PFSK-1 (cell line): Measurements from ENCODE around the gene SLC16A9.
A peak's percentile ranks its signal among the peaks of the same experiment; 100 is the strongest.

Source experiments
- FOXP2 ChIP-seq: optimal IDR thresholded peaks from 2 replicates; pipeline ENCODE3; 2011; ENCODE audit warnings: borderline replicate concordance, control low read depth, inconsistent platforms; ENCODE audit not compliant: insufficient read depth; ENCODE audit errors: extremely low read length, extremely low read depth
- POLR2AphosphoS5 ChIP-seq: IDR thresholded peaks from 2 replicates; pipeline ENCODE4 v1.6.1; 2012; ENCODE audit warnings: low read depth, mild to moderate bottlenecking, control low read depth, low read length, moderate library complexity
- REST ChIP-seq, 2 experiments: IDR thresholded peaks; 2 replicates each; pipeline versions ENCODE4 v1.6.1 to v1.8.0; 2011 to 2012; ENCODE audit warnings: low read depth in 2 of 2, low read length in 2 of 2, control low read depth in 1 of 2, inconsistent platforms in 1 of 2, mild to moderate bottlenecking in 1 of 2, moderate library complexity in 1 of 2; ENCODE audit not compliant: insufficient read depth in 1 of 2
- SIN3A ChIP-seq: IDR thresholded peaks from 2 replicates; pipeline ENCODE4 v1.6.1; 2012; ENCODE audit warnings: mild to moderate bottlenecking, low read length, moderate library complexity, borderline replicate concordance; ENCODE audit not compliant: insufficient read depth
- TAF1 ChIP-seq: IDR thresholded peaks from 2 replicates; pipeline ENCODE4 v1.6.1; 2012; ENCODE audit warnings: low read length, control low read depth, borderline replicate concordance; ENCODE audit not compliant: insufficient read depth

SLC16A9 gene

DNA sequence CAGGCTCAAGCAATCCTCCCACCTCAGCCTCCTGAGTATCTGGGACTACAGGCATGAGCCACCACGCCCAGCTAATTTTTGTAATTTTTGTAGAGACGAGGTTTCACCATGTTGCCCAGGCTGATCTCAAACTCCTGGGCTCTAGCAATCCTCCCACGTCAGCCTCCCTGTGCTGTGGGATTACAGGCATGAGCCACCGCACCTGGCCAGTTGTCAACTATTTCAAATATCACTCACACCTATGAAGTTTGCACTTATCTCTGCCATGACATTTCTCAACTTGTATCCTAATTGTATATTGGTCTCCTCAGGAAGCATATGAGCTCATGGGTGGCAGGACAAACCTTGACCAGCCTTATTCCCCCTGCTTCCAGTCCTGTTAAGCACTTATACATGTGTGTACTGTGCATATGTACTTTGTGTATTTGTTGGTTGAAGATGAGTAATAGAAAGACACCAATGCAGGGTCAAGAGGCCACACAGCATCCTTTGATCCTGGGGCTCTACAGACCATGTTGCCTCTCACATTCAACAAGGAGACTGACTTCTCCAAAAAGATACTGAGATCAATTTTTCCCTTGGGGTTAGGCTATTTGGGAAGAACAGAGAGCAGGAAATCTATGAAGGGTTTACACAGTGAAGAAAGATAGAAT, 82.2 kb downstream of the SLC16A9 start:
- TF ChIP-seq TAF1, result no peak
- TF ChIP-seq POLR2AphosphoS5, result no peak
- no peak for TF ChIP-seq SIN3A
- TF ChIP-seq REST (IDR thresholded peaks at IDR 0.05; ENCODE audit: insufficient read depth in 1 of 2, low read depth in 2 of 2, low read length in 2 of 2), result no peak
- no peak for TF ChIP-seq FOXP2

GRCh38 chr10:59626523-59626869, 83.2 kb downstream of the SLC16A9 start:
- no peak for TF ChIP-seq SIN3A
- no peak for TF ChIP-seq FOXP2
- TF ChIP-seq POLR2AphosphoS5, result no peak
- TF ChIP-seq REST (IDR thresholded peaks at IDR 0.05; ENCODE audit: insufficient read depth in 1 of 2, low read depth in 2 of 2, low read length in 2 of 2), result no peak
- no peak for TF ChIP-seq TAF1

GRCh38 chr10:59625721-59626522, 83.7 kb downstream of the SLC16A9 start:
- no peak for TF ChIP-seq POLR2AphosphoS5
- no peak for TF ChIP-seq REST (IDR thresholded peaks at IDR 0.05; ENCODE audit: insufficient read depth in 1 of 2, low read depth in 2 of 2, low read length in 2 of 2)
- no peak for TF ChIP-seq FOXP2
- no peak for TF ChIP-seq SIN3A
- 0 out of 2 replicates have a peak, but pooled peaks have one; percentile 12 for TF ChIP-seq TAF1

- TF ChIP-seq SIN3A, result no peak
- no peak for TF ChIP-seq POLR2AphosphoS5
- no peak for TF ChIP-seq TAF1
- no peak for TF ChIP-seq FOXP2
- no peak for TF ChIP-seq REST (IDR thresholded peaks at IDR 0.05; ENCODE audit: insufficient read depth in 1 of 2, low read depth in 2 of 2, low read length in 2 of 2)
Measured at GRCh38 chr10:59624951-59625350, 84.7 kb downstream of the SLC16A9 start.
